8988T (cell line): Measurements from ENCODE around the gene PLCB4.
"Not testable (repeated sequence)": the region's sequence is repeated elsewhere in the genome, so short reads cannot be mapped to it uniquely, and the experiment has no call there.

Experiments
- DNase-seq: peaks from one replicate; pipeline ENCODE4 v3.0.0; 2011

Gene PLCB4

DNA sequence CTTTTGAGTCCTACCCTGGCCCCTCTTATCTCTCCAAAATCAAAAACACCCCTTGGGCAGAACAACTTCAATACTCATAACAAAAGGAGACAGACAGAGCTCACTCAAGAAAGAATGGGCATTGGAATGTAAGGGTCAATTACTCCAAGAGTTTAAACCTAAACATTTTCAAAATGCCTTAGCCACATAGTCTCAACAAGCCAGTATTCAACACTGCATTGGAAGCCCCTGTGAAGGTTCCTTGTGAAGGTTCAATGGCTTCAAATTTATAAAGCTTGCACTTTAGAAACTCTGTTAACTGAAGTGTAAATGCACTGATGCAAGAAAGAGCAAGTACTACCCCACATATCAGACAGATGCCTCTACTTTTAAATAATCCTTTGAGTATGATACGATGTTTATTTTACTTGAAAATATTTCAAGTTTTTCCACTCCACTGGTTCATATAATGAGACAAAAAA, 306.4 kb downstream of the PLCB4 start:
- no peak for DNase-seq

DNA sequence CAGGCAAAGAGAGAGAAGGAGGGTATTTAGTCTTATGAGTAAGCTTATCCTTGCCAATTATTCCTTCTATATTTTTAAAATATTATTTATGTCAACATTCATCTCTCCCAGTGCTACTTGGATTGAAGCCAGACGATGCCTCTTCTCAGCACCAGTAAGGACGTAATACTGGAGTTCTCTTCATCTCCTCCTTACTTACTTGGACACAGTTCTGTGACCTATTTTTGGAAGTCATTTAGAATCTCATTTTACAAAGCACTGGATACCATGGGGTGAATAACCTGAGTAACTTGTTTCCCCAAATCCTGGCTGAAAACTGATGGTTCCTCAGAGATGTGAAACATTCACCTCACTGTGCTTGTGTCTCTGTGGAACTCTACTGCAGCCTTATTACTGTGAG, 308.1 kb downstream of the PLCB4 start:
- DNase-seq = no peak

- not testable (repeated sequence) for DNase-seq
Measured at GRCh38 chr20:9385345-9386310, 316.7 kb downstream of the PLCB4 start.

DNA sequence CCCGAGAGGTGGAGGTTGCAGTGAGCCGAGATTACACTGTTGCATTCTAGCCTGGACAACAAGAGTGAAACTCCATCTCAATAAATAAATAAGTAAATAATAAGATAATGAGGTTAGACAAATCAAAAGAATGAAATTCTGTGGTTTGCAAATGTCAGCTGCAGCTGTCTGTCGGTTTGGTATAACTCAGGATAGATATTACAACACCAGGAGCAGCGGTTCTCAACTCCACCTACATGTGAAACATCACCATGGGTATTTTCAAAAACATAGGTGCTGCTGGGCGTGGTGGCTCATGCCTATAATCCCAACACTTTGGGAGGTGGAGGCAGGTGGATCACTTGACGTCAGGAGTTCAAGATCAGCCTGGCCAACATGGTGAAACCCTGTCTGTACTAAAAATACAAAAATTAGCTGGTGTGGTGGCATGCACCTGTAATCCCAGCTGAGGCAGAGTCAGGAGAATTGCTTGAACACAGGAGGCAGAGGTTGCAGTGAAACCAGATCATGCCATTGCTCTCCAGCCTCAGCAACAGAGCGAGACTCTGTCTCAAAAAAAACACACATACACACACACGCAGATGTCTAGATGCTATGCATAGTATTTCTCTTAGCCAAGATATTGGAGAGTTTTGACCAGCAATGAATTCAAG, 319.4 kb downstream of the PLCB4 start:
- no peak for DNase-seq

GRCh38 chr20:9388813-9389161, 319.9 kb downstream of the PLCB4 start:
- no peak for DNase-seq

GRCh38 chr20:9389346-9389745, 320.5 kb downstream of the PLCB4 start:
- DNase-seq = no peak

- DNase-seq = no peak
Measured at GRCh38 chr20:9390441-9390840, 321.6 kb downstream of the PLCB4 start.

DNA sequence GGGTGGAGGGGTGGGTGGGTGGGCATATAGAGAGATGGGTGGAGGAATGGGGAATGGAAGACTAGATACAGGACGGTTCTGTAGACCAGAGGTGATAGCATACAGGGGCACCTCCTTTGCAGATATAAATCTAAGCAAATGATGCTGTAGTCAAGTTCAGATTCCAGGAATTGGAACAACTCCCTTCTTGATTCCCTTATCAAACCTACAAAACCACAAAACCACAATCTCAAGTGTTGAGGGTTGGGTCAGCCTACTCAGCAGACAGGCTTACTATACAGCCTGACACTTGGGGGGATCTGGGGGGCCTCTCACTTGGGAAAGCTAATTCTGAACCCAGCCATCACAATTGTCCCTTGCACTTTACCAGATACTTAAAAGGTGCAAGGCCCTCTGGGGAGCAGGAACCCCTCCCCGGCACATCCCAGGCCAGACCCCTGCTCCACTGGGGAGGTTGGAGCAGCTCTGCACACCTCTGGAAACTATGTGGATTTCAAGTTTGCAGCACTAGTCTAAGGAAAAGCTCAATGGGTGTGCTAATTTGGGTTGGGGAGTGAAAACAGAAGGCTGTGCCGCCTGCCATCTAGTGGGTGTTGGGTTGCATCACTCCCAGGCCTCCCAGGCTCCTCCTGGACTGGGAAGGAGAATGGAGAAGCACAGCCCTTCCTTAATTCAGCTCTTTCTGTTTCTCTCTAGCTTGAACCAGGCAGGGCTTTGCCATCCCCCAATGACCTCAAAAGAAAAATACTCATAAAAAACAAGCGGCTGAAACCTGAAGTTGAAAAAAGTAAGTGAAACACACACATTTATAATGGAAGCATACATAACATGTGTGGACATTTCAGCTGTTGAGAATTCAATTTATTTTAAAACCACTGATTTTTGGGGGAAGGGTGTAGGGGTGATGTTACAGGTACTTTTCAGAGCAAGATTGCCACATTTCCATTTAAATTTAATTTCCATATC, 324.3 kb downstream of the PLCB4 start:
- DNase-seq = peak; percentile 54

DNA sequence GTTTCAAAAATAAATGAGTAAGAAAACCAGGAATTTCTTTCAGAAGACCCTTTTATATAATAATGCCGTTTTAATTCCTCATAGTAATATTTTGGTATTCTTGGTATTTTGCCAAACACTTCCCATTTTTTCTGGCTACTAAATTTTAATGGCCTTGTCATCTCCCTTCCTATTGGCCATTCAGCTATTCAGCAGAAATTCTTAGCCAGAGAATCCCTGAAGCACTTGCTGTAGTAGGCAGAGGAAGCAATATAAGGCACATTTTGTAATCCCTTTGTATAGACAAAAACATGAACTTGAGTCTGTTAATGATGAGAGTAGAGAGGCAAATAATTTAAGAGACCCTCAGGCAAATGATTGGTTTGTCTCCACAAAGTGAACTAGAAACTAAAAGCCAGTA, 327.1 kb downstream of the PLCB4 start:
- no peak for DNase-seq

- no peak for DNase-seq
Measured at GRCh38 chr20:9397928-9398327, 329.0 kb downstream of the PLCB4 start.

DNA sequence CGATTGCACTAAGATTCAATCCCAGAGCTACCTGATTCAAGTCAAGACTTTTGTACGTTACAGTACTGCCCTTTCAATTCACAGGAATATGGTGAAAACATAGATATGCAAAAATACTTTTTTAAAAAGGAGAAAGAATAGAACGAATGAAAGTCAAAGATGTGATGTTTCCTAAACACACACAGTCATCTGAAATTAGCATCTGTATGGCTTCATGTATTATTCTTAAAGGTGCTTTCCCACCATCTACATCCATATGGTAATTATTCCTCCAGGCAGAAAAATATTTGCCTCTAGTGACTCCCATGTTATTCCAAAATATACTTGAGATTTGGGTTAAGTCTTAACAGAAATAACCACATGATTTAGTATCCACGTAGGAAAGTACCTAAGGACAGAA, 330.0 kb downstream of the PLCB4 start:
- no peak for DNase-seq

DNA sequence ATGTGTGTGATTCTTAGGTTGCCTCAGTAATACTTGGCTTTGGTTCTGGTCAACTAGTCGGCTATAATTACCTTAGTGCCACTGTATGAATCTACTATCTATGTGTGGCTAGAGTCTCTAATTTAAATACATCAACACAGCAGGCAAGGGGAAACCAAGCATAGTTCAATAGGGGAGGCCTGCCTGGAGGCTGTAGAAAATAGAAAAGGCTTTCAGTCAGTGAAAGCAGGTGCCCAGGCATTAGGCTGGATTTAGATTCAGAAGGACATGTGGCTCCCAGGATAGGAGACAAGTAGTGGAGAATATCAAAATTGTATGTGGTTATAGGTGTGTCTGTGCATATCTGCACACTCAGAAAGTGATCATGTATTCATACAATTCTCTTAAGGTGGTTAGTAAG, 330.4 kb downstream of the PLCB4 start:
- no peak for DNase-seq

GRCh38 chr20:9400171-9401025, 331.5 kb downstream of the PLCB4 start:
- DNase-seq = no peak

- no peak for DNase-seq
Measured at GRCh38 chr20:9401371-9401770, 332.5 kb downstream of the PLCB4 start.

DNA sequence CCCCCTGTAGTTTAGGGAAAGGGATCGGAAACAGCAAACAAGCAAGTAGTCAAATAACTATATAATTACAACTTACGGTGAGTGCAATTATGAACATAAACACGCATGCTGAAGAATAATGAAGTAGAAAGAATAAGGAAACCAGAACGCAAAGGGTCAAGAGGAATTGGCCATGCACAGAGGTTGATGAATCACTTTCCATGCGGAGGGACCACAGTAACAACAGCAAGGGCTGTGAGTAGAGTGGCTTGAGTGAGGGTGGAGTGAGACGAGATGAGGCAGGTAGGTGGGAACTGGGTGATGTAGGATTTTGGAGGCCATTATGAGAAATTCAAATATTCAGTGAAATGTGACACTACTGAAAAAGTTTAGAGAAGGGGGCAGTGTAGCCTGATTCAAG, 333.3 kb downstream of the PLCB4 start:
- no peak for DNase-seq

DNA sequence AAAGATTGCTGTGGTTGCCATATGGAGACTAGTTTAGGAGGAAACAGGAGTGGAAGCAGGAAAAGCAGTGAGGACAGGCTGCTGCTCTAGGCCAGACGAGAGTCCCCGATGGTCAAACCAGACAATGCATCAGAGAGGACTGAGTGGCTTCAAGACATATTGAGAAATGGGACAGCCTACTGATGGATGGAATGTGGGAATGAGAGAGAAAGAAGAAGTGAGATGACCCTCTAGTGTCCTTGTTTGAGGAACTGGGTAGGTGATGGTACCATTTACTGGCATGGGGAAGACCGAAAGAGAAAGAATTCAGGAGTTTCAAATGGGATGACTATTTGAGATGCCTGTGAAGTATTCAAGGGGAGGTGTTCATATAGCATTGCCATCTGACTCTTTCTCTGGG, 333.7 kb downstream of the PLCB4 start:
- DNase-seq = no peak

GRCh38 chr20:9403448-9403847, 334.6 kb downstream of the PLCB4 start:
- no peak for DNase-seq

DNA sequence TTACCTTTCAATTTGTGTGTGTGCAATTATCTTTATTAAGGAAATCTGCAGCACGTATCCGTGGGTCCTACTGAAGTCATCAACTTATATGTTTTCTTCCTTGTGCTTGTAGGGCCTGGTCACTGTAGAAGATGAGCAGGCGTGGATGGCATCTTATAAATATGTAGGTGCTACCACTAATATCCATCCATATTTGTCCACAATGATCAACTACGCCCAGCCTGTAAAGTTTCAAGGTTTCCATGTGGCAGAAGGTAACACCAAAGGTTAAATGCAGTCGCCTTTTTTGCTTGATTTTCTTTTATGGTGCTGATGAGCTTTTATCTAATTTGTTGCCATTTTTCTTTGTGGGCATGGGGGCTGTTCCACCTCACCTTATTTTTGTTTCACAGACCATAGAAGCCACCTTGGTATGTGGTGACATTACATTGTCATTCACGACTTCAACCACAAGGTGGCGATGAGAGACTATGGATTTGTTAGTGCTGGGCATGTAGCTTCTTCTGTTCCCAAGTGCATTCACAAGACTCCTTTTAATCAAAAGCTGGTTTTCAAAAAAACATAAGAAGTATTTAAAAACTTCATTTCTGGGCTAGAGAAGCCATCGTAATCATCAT, 339.0 kb downstream of the PLCB4 start:
- peak; percentile 26 for DNase-seq

- DNase-seq = no peak
Measured at GRCh38 chr20:9408422-9409300, 339.8 kb downstream of the PLCB4 start.

- no peak for DNase-seq
Measured at GRCh38 chr20:9409352-9409751, 340.5 kb downstream of the PLCB4 start.

GRCh38 chr20:9409981-9410380, 341.1 kb downstream of the PLCB4 start:
- DNase-seq = peak; percentile 12
